HEK293T (cell line): ENCODE data around the gene CAPN5.

Experiments
- CTCF ChIA-PET: fragments of 350-600 bp; formaldehyde crosslinking; extraction: SDS; loops from one replicate; lab custom pipeline; 2021; ENCODE audit warnings: antibody characterized with exemption, inconsistent platforms; lab: Yijun Ruan, JAX
- POLR2A ChIA-PET: fragments of 350-600 bp; formaldehyde crosslinking; extraction: SDS; loops from one replicate; lab custom pipeline; 2020; ENCODE audit warnings: antibody characterized with exemption, inconsistent platforms; lab: Yijun Ruan, JAX
- DNase-seq: peaks from one replicate; pipeline ENCODE4 v3.0.0; 2012; ENCODE audit warnings: mixed read lengths; ENCODE audit errors: extremely low spot score
- ARNT ChIP-seq: fragments of 450-650 bp; IDR thresholded peaks from 2 replicates; pipeline ENCODE4 v1.6.1; 2017; ENCODE audit warnings: mild to moderate bottlenecking
- BHLHE40 ChIP-seq: fragments of 450-650 bp; IDR thresholded peaks from 2 replicates; pipeline ENCODE4 v1.6.1; 2016; ENCODE audit warnings: mild to moderate bottlenecking, moderate library complexity, borderline replicate concordance
- CTBP1 ChIP-seq: fragments of 450-650 bp; IDR thresholded peaks from 2 replicates; pipeline ENCODE4 v1.6.1; 2016; ENCODE audit warnings: borderline replicate concordance
- ELF4 ChIP-seq: fragments of 450-650 bp; IDR thresholded peaks from 2 replicates; pipeline ENCODE4 v1.6.1; 2017; ENCODE audit warnings: antibody characterized with exemption
- FOXA1 ChIP-seq: fragments of 450-650 bp; IDR thresholded peaks from 2 replicates; pipeline ENCODE4 v1.6.1; 2016; ENCODE audit warnings: mild to moderate bottlenecking
- FOXK2 ChIP-seq: fragments of 450-650 bp; IDR thresholded peaks from 2 replicates; pipeline ENCODE4 v1.6.1; 2016; ENCODE audit warnings: mild to moderate bottlenecking
- FOXM1 ChIP-seq: fragments of 450-650 bp; IDR thresholded peaks from 2 replicates; pipeline ENCODE4 v1.6.1; 2017; ENCODE audit warnings: mild to moderate bottlenecking, borderline replicate concordance
- HDGF ChIP-seq: fragments of 450-650 bp; IDR thresholded peaks from 2 replicates; pipeline ENCODE4 v1.6.1; 2017; ENCODE audit warnings: antibody characterized with exemption, borderline replicate concordance
- L3MBTL2 ChIP-seq: fragments of 450-650 bp; conservative IDR thresholded peaks from 2 replicates; pipeline ENCODE4 v1.6.1; 2016; ENCODE audit warnings: mild to moderate bottlenecking
- LEF1 ChIP-seq: fragments of 450-650 bp; IDR thresholded peaks from 2 replicates; pipeline ENCODE4 v1.6.1; 2017; ENCODE audit warnings: mild to moderate bottlenecking, borderline replicate concordance
- NFRKB ChIP-seq: fragments of 450-650 bp; IDR thresholded peaks from 2 replicates; pipeline ENCODE4 v1.6.1; 2016; ENCODE audit warnings: mild to moderate bottlenecking, moderate library complexity
- PKNOX1 ChIP-seq: fragments of 450-650 bp; IDR thresholded peaks from 2 replicates; pipeline ENCODE4 v1.6.1; 2016
- SP1 ChIP-seq: fragments of 450-650 bp; IDR thresholded peaks from 2 replicates; pipeline ENCODE4 v1.6.1; 2017
- SUZ12 ChIP-seq: fragments of 450-650 bp; IDR thresholded peaks from 2 replicates; pipeline ENCODE4 v1.6.1; 2016; ENCODE audit warnings: mild to moderate bottlenecking
- TARDBP ChIP-seq: fragments of 450-650 bp; IDR thresholded peaks from 2 replicates; pipeline ENCODE4 v1.6.1; 2016
- ZNF384 ChIP-seq: fragments of 450-650 bp; IDR thresholded peaks from 2 replicates; pipeline ENCODE4 v1.6.1; 2016

CAPN5 gene

GRCh38 chr11:77167111-77167626, 100.4 kb downstream of the CAPN5 start:
- TF ChIP-seq FOXK2 (no peak), TARDBP (no peak), L3MBTL2 (no peak), NFRKB (no peak), LEF1 (no peak), SP1 (no peak), CTBP1 (no peak), ARNT (no peak)
- CTCF ChIA-PET = no interaction called here
- POLR2A ChIA-PET = no interaction called here
- no peak for DNase-seq

- ChIA-PET CTCF (no interaction called here), POLR2A (no interaction called here)
- TF ChIP-seq PKNOX1 = no peak
- no peak for TF ChIP-seq TARDBP
- TF ChIP-seq FOXA1 = no peak
- no peak for TF ChIP-seq NFRKB
- TF ChIP-seq FOXM1 = no peak
- TF ChIP-seq ARNT = no peak
- TF ChIP-seq SUZ12 = no peak
- no peak for TF ChIP-seq L3MBTL2
- TF ChIP-seq CTBP1 = no peak
- TF ChIP-seq SP1 = no peak
- no peak for TF ChIP-seq ZNF384
- no peak for TF ChIP-seq ELF4
- no peak for TF ChIP-seq BHLHE40
- TF ChIP-seq LEF1 = no peak
- TF ChIP-seq HDGF = no peak
- no peak for TF ChIP-seq FOXK2
These were observed 101.0 kb downstream of the CAPN5 start for GRCh38 chr11:77167791-77168190.

GRCh38 chr11:77170107-77170506, 103.3 kb downstream of the CAPN5 start:
- TF ChIP-seq ARNT = no peak
- no peak for TF ChIP-seq LEF1
- no peak for TF ChIP-seq BHLHE40
- no peak for TF ChIP-seq TARDBP
- no peak for TF ChIP-seq CTBP1
- no peak for TF ChIP-seq ELF4
- ChIA-PET POLR2A (no interaction called here), CTCF (no interaction called here)
- no peak for DNase-seq

More at GRCh38 chr11:77167791-77168190, 101.0 kb downstream of the CAPN5 start:
- DNase-seq = no peak

- ChIA-PET CTCF (no interaction called here), POLR2A (no interaction called here)
- DNase-seq = no peak
- no peak for TF ChIP-seq PKNOX1
- TF ChIP-seq FOXA1 = no peak
- no peak for TF ChIP-seq HDGF
- TF ChIP-seq SP1 = no peak
- TF ChIP-seq SUZ12 = no peak
These were observed 104.5 kb downstream of the CAPN5 start for GRCh38 chr11:77171254-77171653.

GRCh38 chr11:77171885-77172665, 105.3 kb downstream of the CAPN5 start:
- ChIA-PET CTCF (no interaction called here), POLR2A (no interaction called here)
- DNase-seq = no peak
- no peak for TF ChIP-seq PKNOX1
- no peak for TF ChIP-seq ZNF384
- no peak for TF ChIP-seq ARNT
- TF ChIP-seq CTBP1 = no peak
- TF ChIP-seq LEF1 = no peak
- TF ChIP-seq FOXA1 = no peak
- no peak for TF ChIP-seq L3MBTL2
- TF ChIP-seq NFRKB = no peak
- no peak for TF ChIP-seq SUZ12
- TF ChIP-seq FOXM1 = no peak
- no peak for TF ChIP-seq TARDBP
- no peak for TF ChIP-seq FOXK2
- TF ChIP-seq HDGF = no peak
- no peak for TF ChIP-seq BHLHE40
- no peak for TF ChIP-seq ELF4
- TF ChIP-seq SP1 = no peak

GRCh38 chr11:77172666-77172982, 105.9 kb downstream of the CAPN5 start:
- ChIA-PET POLR2A (no interaction called here), CTCF (no interaction called here)
- no peak for DNase-seq
- TF ChIP-seq FOXK2 (no peak), HDGF (no peak), FOXM1 (no peak), NFRKB (no peak), FOXA1 (no peak), SP1 (no peak), BHLHE40 (no peak), ZNF384 (no peak), SUZ12 (no peak), ARNT (no peak), CTBP1 (no peak), L3MBTL2 (no peak), ELF4 (no peak), LEF1 (no peak), PKNOX1 (no peak), TARDBP (no peak)
